ENCODE data around the gene EGFR. TPM values are rescaled to one million over a fixed set of nuclear protein-coding genes. Genes with fewer than 3 reads are reported as not detected.
A peak's percentile ranks its signal among the peaks of the same experiment; 100 is the strongest.

EGFR gene
- total and polyA plus RNA-seq, 2 experiments from 2014 or later: 21.6 to 51.0 TPM

GRCh38 chr7:55092186-55092974, 73.6 kb downstream of the EGFR start:
- WGBS (ENCODE audit: low lambda C conversion rate, missing lambda C conversion rate): 97% methylated on average over 15 of the region's 15 CpGs
- peaks cover 65% of the 10 kb centered on the region for H3K79me2 ChIP-seq
- H4K20me1 ChIP-seq (ENCODE audit: insufficient read depth, poor library complexity, severe bottlenecking): no peaks in the 10 kb centered on the region
- H3K9me2 ChIP-seq (replicated peaks; ENCODE audit: insufficient read depth): no peaks in the 10 kb centered on the region
- H2AFZ ChIP-seq: no peak overlapping the region
- no peaks in the 10 kb centered on the region for H3K9me3 ChIP-seq (ENCODE audit: low read depth)
- H3K4me3 ChIP-seq: no peak overlapping the region
- no peaks in the 10 kb centered on the region for H3K27me3 ChIP-seq
- TF ChIP-seq, protein P1, sequence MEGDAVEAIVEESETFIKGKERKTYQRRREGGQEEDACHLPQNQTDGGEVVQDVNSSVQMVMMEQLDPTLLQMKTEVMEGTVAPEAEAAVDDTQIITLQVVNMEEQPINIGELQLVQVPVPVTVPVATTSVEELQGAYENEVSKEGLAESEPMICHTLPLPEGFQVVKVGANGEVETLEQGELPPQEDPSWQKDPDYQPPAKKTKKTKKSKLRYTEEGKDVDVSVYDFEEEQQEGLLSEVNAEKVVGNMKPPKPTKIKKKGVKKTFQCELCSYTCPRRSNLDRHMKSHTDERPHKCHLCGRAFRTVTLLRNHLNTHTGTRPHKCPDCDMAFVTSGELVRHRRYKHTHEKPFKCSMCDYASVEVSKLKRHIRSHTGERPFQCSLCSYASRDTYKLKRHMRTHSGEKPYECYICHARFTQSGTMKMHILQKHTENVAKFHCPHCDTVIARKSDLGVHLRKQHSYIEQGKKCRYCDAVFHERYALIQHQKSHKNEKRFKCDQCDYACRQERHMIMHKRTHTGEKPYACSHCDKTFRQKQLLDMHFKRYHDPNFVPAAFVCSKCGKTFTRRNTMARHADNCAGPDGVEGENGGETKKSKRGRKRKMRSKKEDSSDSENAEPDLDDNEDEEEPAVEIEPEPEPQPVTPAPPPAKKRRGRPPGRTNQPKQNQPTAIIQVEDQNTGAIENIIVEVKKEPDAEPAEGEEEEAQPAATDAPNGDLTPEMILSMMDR (IDR thresholded peaks at IDR 0.05; ENCODE audit: poor library complexity): no peak
- TF ChIP-seq EZH2 (IDR thresholded peaks at IDR 0.05; ENCODE audit: borderline replicate concordance) (no peak), EZH2phosphoT487 (IDR thresholded peaks at IDR 0.05; ENCODE audit: low read depth, severe bottlenecking, unreplicated experiment) (no peak)
- H3K4me1 ChIP-seq (ENCODE audit: insufficient read depth): peaks cover 23% of the 10 kb centered on the region
- H3K36me3 ChIP-seq (replicated peaks; ENCODE audit: insufficient read depth, low read depth): no peaks in the 10 kb centered on the region
- DNase-seq (ENCODE audit: low spot score): no peak
- H3K4me2 ChIP-seq: no peak overlapping the region
- H3K27ac ChIP-seq: peak overlapping the region; percentile 70

DNA sequence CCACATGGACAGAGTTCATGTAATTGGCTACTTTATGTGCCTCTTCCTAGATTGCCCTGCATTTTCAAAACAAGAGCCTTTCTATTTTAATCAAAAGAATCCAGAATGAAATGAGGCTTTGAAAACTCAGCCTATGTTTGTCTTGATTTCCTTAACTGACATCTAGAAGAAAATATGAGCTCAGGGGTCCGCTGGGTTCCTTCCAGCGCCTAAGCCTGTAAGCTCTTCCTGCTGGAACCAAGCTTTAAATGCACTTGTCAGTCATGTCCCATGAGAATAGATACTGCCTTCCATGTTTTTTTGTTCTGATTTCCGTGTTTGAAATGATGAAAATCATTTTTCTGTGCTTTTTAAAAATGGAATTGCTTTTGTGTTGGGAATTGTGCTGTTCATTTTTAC, 74.2 kb downstream of the EGFR start:
- H3K4me3 ChIP-seq: no peak overlapping the region
- H3K27me3 ChIP-seq: no peaks in the 10 kb centered on the region
- WGBS (ENCODE audit: low lambda C conversion rate, missing lambda C conversion rate): 93% methylated on average over 3 of the region's 3 CpGs
- H2AFZ ChIP-seq: no peak overlapping the region
- no peaks in the 10 kb centered on the region for H3K9me2 ChIP-seq (replicated peaks; ENCODE audit: insufficient read depth)
- H3K9me3 ChIP-seq (ENCODE audit: low read depth): no peaks in the 10 kb centered on the region
- no peak overlapping the region for H3K27ac ChIP-seq
- no peak overlapping the region for H3K4me2 ChIP-seq
- DNase-seq (ENCODE audit: low spot score): no peak
- no peaks in the 10 kb centered on the region for H4K20me1 ChIP-seq (ENCODE audit: insufficient read depth, poor library complexity, severe bottlenecking)
- no peak for TF ChIP-seq EZH2phosphoT487 (IDR thresholded peaks at IDR 0.05; ENCODE audit: low read depth, severe bottlenecking, unreplicated experiment)
- TF ChIP-seq EZH2 (IDR thresholded peaks at IDR 0.05; ENCODE audit: borderline replicate concordance): no peak
- TF ChIP-seq, protein P1 (IDR thresholded peaks at IDR 0.05; ENCODE audit: poor library complexity): no peak
- no peaks in the 10 kb centered on the region for H3K36me3 ChIP-seq (replicated peaks; ENCODE audit: insufficient read depth, low read depth)
- peaks cover 23% of the 10 kb centered on the region for H3K4me1 ChIP-seq (ENCODE audit: insufficient read depth)
- H3K79me2 ChIP-seq: peaks cover 65% of the 10 kb centered on the region

DNA sequence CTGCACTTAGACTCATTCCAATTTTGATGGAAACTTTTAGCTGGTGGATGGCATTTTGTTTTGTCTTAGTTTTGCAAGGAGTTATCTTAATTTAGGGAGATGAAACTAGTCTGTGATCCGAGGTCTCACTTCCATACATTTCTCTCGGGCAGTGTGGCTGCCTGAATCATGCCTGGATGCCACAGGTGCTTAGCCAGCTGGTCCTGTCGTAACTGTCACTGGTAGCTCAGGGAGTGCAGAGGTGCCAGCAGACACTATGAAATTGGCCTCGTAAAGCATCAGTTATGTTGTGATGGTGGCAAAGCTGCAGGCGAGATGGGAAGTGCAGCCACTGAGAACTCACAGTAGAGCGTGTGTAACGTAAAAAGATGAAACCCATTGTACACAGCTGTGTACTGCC, 74.9 kb downstream of the EGFR start:
- no peaks in the 10 kb centered on the region for H3K9me3 ChIP-seq (ENCODE audit: low read depth)
- TF ChIP-seq EZH2 (IDR thresholded peaks at IDR 0.05; ENCODE audit: borderline replicate concordance) (no peak), EZH2phosphoT487 (IDR thresholded peaks at IDR 0.05; ENCODE audit: low read depth, severe bottlenecking, unreplicated experiment) (no peak)
- TF ChIP-seq, protein P1 (IDR thresholded peaks at IDR 0.05; ENCODE audit: poor library complexity): no peak
- H3K4me1 ChIP-seq (ENCODE audit: insufficient read depth): peaks cover 24% of the 10 kb centered on the region
- no peak overlapping the region for H3K4me3 ChIP-seq
- H3K4me2 ChIP-seq: no peak overlapping the region
- no peak overlapping the region for H2AFZ ChIP-seq
- no peak for DNase-seq (ENCODE audit: low spot score)
- 90% methylated on average over 7 of the region's 7 CpGs for WGBS (ENCODE audit: low lambda C conversion rate, missing lambda C conversion rate)
- H3K9me2 ChIP-seq (replicated peaks; ENCODE audit: insufficient read depth): no peaks in the 10 kb centered on the region
- peaks cover 62% of the 10 kb centered on the region for H3K79me2 ChIP-seq
- H3K27ac ChIP-seq: no peak overlapping the region
- no peaks in the 10 kb centered on the region for H4K20me1 ChIP-seq (ENCODE audit: insufficient read depth, poor library complexity, severe bottlenecking)
- H3K36me3 ChIP-seq (replicated peaks; ENCODE audit: insufficient read depth, low read depth): no peaks in the 10 kb centered on the region
- no peaks in the 10 kb centered on the region for H3K27me3 ChIP-seq

Measured in hepatocyte (in vitro differentiated cells).